WERI-Rb-1 (cell line): ENCODE data around the gene CALCOCO1.

Source experiments
- DNase-seq: peaks from one replicate; pipeline ENCODE4 v3.0.0-alpha.2; 2020
- H3K27ac ChIP-seq: fragments of 250-450 bp; sonication (Bioruptor Pico); 2 replicates; pipeline ENCODE4 v1.5.1; 2020; ENCODE audit warnings: mild to moderate bottlenecking, moderate library complexity
- H3K27me3 ChIP-seq: fragments of 250-450 bp; sonication (Bioruptor Pico); 2 replicates; pipeline ENCODE4 v1.5.1; 2021; ENCODE audit warnings: mild to moderate bottlenecking, low read depth, moderate library complexity; ENCODE audit not compliant: insufficient read depth, severe bottlenecking
- H3K36me3 ChIP-seq: fragments of 250-450 bp; sonication (Bioruptor Pico); 2 replicates; pipeline ENCODE4 v1.5.1; 2020; ENCODE audit warnings: mild to moderate bottlenecking, moderate library complexity
- H3K4me3 ChIP-seq: 2 replicates; pipeline ENCODE4 v1.5.1; 2011; ENCODE audit warnings: low read depth, mild to moderate bottlenecking, control low read depth, low read length
- H3K9me3 ChIP-seq: fragments of 250-450 bp; sonication (Bioruptor Pico); 2 replicates; pipeline ENCODE4 v1.5.1; 2021; ENCODE audit warnings: mild to moderate bottlenecking, moderate library complexity; ENCODE audit not compliant: severe bottlenecking
- TF ChIP-seq, protein P1 (sequence below): IDR thresholded peaks from 2 replicates; pipeline ENCODE4 v1.5.1; 2011; ENCODE audit warnings: low read depth, mild to moderate bottlenecking, control low read depth, inconsistent platforms, low read length

Gene CALCOCO1

DNA sequence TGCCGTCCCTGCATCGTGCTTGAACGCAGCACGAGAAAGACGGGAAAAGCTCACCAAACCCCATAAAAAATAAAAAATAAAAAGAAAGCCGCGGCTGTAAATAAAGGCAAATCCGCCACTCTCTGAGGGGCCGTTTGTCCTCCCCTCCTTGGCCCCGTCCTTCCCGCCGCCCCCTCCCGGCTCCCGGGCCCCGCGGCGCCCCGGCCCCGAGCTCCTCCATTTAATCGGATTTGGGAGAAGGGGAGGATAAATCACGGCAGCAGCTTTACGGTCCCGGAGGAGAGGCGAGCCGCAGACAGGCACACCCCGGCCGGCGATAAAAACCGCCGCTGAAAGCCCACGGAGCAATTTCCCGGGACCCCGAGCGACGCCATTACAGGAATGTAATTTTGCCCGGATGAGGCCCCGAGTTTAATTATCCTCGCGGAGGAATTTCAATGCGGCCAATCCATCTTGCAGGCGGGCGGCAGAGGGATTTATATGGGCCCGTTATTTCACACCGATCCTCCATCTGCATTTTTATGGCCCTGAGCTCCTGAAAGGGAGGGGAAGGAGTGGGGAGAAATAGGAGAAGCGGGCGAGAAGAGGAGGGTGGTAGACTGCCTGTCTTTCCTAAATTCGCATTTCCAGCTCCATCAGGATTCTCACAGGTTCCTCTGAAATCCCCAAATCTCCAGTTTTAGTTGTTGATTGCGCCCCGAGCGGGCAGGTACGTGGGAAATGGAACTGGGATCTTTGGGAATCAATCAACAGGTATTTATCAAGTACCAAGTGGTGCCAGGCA is 50.0 kb downstream of the CALCOCO1 start:
- DNase-seq = peak; percentile 83
- Histone ChIP-seq H3K36me3 (peaks cover 19% of the 10 kb centered on the region), H3K27me3 (no peaks in the 10 kb centered on the region), H3K9me3 (no peaks in the 10 kb centered on the region), H3K27ac (peak overlapping the region; percentile 87), H3K4me3 (peak overlapping the region; percentile 69)
- TF ChIP-seq, protein P1, sequence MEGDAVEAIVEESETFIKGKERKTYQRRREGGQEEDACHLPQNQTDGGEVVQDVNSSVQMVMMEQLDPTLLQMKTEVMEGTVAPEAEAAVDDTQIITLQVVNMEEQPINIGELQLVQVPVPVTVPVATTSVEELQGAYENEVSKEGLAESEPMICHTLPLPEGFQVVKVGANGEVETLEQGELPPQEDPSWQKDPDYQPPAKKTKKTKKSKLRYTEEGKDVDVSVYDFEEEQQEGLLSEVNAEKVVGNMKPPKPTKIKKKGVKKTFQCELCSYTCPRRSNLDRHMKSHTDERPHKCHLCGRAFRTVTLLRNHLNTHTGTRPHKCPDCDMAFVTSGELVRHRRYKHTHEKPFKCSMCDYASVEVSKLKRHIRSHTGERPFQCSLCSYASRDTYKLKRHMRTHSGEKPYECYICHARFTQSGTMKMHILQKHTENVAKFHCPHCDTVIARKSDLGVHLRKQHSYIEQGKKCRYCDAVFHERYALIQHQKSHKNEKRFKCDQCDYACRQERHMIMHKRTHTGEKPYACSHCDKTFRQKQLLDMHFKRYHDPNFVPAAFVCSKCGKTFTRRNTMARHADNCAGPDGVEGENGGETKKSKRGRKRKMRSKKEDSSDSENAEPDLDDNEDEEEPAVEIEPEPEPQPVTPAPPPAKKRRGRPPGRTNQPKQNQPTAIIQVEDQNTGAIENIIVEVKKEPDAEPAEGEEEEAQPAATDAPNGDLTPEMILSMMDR = no peak

DNA sequence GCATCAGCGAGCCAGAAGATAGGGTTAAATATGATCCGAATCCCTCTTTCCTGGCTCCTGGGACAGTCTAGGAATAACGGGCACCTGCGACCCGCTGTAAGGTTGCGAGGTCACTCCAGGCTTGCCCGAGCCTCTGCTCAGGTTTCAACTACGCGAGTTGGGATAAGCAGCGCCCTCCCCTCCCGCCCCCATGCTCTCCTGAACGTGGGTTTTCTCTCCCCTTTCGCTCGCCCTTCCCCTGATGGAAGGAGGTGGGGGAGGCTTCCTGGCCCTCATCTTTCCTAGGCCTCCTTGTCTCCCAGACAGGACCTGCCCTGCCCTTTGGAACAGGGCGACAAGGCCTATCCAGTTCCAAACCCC is 50.6 kb downstream of the CALCOCO1 start:
- H3K9me3 ChIP-seq = no peaks in the 10 kb centered on the region
- H3K4me3 ChIP-seq = peak overlapping the region; percentile 69
- DNase-seq = peak; percentile 85
- no peaks in the 10 kb centered on the region for H3K27me3 ChIP-seq
- H3K36me3 ChIP-seq = peaks cover 23% of the 10 kb centered on the region
- H3K27ac ChIP-seq = peak overlapping the region; percentile 87
- TF ChIP-seq, protein P1 = no peak

DNA sequence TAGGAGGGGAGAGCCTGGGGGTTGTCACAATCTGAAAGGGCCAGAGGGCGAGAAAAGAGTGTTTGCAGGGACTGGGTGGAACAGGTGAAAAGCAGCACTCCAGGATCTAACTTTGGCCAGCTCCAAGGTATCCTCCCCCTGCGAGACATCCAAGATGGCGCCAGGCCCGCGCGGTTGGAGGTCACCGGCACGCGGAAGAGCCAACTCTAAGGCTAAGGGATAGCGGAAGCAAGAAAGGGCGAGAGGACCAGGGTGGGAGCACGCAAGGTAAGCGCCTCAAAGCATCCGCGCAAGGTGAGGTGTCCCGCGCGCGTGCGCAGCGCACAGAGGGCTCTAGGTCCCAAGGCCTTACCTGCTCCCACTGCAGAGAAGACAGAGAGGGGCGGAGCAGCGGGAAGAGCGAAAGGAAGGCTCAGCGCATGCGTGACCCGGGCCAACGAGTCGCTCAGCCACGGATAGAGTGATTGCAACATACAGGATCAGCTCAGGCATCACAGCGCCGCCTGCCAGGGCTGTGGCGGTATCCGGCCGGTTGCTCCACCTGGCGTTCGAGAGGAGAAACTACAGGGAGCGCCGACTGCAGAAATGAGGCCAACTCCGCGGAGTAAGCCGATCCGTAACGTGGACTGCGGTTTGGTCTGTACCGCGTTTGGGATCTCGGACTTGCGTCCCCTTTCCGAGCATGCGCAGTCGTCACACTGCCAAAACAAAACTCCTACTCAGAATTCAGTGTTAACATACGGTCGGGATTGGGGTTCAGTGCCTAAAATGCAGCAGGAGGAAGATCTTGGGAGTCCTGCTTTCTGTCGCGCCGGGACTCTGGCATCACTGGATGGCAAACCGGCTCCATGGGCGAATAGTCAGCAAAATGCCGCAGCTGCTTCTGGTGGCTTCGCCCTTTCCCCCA is 51.3 kb downstream of the CALCOCO1 start, which contains the start of gene ATP5MC2:
ATP5MC2 (minus strand) TSS at position 383 of the 907 bp plus-strand sequence. CDS start 3,469 bp downstream, outside the sequence.
- Histone ChIP-seq H3K4me3 (peak within 1 kb of the TSS; percentile 89), H3K27me3 (no peaks in the 10 kb centered on the region), H3K36me3 (peaks cover 30% of the 10 kb centered on the region), H3K27ac (peak within 1 kb of the TSS; percentile 87), H3K9me3 (no peaks in the 10 kb centered on the region)
- peak; percentile 98 for DNase-seq
- TF ChIP-seq, protein P1 = peak; percentile 100

DNA sequence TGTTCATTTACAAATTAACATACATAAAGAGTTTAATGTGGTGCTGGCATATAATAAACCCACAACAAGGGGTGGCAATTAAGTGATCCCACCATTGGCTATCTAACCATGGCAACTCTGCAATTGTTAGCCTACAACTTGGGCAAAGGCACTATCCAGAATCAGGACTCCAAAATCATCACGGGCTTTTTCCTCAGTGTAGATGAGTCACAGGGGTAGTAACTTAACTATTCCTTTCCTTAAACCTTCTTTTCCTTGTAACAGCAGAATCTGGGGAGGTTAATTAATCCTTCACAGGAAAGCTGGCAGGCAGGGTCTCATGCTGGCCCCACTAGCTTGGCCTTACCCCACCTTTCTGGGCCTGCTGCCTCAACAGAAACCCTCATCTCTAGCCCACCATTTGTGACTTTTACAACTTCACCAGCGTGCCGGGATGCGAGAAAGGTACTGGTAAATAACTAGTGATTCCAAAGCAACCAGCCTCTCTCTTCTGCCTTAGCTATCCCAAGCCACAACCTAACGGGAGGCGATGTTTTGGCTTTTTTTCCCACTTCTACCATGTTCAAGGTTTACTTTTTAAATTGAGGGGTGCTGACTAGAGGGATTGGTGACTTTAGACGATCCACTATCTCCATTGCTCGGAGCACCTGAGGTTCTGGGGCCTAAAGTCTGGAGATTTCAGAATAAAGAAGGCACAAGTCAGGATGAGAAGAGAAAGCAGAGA is 52.1 kb downstream of the CALCOCO1 start:
- H3K27me3 ChIP-seq = no peaks in the 10 kb centered on the region

DNA sequence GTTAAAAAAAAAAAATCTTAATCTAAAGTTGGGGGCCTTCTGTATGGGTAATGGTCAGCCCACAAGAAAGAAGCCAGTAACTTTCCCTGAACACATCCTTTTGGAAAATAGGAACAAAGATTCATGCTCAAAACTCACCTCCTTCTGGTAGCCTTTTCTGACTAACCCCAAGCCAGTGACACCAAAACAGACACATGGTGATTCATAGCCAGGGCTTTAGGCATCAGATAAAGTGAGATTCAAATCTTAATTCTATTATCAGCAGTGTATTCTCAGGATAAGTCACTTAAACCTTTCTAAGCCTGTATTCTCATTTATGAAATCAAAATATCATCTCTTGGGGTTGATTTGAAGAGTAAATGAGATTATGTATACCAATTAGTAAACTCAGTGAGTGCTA is 56.3 kb downstream of the CALCOCO1 start:
- Histone ChIP-seq H3K36me3 (peaks cover 71% of the 10 kb centered on the region), H3K27me3 (no peaks in the 10 kb centered on the region), H3K27ac (no peak overlapping the region), H3K4me3 (no peak overlapping the region), H3K9me3 (no peaks in the 10 kb centered on the region)
- TF ChIP-seq, protein P1 = no peak
- DNase-seq = no peak

More for the DNA sequence above, 52.1 kb downstream of the CALCOCO1 start:
- no peaks in the 10 kb centered on the region for H3K9me3 ChIP-seq
- H3K36me3 ChIP-seq = peaks cover 36% of the 10 kb centered on the region
- H3K27ac ChIP-seq = peak overlapping the region; percentile 87
- TF ChIP-seq, protein P1 = no peak
- H3K4me3 ChIP-seq = peak overlapping the region; percentile 89
- DNase-seq = no peak
